CD4-positive, alpha-beta T cell treated with Interleukin-10 for 1 hour (primary cell): Measurements from ENCODE around the gene FAM217B.

Experiments
- DNase-seq: peaks from one replicate; pipeline ENCODE4 v3.0.0-alpha.2; 2020

Gene FAM217B

GRCh38 chr20:59983076-59983475 is 42.9 kb downstream of the FAM217B start:
- no peak for DNase-seq

- no peak for DNase-seq
These were observed 44.4 kb downstream of the FAM217B start for GRCh38 chr20:59984541-59984940.

DNA sequence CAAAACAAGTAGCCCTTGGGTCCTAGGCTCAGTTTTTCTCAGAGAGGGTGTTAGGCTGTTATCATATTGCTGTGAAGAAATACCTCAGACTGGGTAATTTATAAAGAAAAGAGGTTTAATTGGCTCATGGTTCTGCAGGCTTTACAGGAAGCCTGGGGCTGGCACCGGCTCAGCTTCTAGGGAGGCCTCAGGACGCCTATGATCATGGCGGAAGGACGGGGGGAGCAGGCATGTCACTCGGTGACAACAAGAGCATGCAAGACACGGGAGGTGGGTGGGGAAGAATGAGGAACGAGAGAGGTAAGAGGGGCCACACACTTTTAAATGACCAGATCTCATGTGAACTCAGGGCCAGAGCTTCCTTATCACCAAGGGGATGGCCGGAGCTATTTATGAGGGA is 45.0 kb downstream of the FAM217B start:
- no peak for DNase-seq

DNA sequence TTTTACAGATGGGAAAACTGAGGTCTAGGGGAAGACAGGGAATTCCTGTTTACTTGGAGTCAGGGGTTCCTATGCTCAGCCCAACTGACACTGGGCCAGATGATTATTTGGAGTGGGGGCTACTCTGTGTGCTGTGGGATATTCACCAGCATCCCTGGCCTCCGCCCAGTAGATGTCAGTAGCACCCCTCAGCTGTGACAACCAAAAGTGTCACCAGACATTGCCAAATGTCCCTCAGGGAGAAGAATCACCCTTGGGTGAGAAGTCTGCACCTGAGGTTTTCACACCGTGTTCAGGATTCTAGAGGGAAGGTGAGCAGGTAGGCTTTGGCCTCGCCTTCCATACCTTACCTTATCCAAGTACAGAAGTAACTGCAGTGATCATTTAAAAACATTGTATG is 45.7 kb downstream of the FAM217B start:
- peak; percentile 3 for DNase-seq

DNA sequence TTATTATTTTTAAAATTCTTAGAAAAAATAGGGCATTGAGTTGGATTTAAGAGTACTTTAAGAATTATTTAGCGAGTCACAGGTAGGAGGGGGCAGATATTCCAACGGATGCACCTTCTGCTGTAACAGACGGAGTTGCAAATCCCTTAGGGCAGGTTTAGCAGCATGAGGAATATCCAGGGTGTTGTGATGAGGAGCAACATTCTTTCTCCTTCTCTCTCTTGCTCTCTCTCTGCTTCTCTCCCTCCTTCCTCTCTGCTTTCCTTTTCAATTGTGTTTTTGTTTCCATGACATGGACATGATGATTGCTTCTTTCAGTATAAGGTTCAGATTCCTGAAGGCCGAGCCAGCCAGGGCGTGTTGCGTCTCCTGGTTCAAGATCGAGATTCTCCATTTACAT is 46.9 kb downstream of the FAM217B start:
- DNase-seq: no peak

DNA sequence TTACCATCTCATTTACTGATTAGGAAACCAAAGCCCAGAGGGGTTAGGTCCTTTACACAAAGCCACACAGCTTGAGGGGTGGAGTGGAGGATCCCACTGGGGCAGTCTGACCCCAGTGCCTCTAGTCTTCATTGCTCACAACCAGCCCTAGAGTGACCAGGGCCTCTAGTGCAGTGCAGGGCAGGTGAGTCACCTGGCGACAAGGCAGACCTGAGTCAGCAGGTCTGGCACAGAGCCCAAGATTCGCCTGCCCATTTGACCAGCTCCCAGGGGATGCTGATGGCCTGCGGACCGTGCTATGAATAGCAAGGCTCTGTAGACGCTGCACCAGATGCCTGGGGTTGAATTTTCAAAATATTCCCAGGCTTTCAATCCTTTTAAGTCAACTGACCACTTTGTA is 48.0 kb downstream of the FAM217B start:
- DNase-seq: no peak

- no peak for DNase-seq
These were observed 52.4 kb downstream of the FAM217B start for GRCh38 chr20:59992526-59993084.

DNA sequence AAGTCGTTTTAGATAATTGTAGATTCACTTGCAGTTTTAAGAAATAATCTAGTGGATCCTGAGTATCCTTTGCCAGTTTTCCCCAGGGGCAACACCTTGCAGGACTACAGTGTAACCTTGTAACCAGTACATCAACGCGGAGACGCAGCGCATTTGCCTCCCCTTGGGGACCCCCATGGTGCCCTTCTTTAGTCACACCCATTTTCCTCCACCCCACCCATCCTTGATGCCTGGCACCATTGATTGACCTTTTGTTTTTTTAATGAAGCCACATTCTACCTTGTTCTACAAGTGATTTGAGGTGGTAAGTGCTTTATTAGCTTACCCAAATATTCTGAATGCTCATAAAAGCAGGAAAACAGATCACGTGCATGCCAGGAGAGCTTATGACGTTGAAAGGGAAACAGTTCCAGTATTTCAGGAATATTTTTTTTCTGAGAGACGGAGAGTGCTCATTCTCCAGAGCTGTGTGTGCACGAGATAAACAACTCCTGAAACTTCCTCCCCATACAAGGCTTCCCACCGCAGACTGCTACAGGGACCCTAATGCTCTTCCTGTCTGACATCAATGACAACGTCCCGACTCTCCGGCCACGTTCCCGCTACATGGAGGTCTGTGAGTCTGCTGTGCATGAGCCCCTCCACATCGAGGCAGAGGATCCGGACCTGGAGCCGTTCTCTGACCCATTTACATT is 53.7 kb downstream of the FAM217B start:
- DNase-seq: no peak

GRCh38 chr20:59994697-59995122 is 54.5 kb downstream of the FAM217B start:
- no peak for DNase-seq

- DNase-seq: no peak
These were observed 55.9 kb downstream of the FAM217B start for GRCh38 chr20:59996108-59996507.

DNA sequence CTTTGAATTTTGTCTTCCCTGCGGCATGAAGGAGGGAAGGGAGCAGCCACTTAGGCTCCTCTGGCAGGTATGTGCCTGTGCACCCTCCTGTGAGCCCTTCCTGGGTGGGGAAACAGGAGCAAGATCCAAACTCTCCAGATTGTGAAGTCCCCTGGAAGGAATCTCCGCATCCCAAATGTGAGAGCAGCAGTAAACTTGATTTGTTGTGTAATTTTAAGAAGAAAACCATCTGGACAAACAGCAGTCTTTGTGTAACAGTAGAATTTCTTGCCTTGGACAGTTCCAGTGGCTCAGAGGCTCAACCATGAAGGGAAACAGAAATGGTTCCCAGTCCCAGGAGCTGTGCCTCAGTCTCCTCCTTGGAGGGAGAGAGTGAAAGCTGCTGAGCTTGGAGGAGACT is 57.7 kb downstream of the FAM217B start:
- no peak for DNase-seq
